Measurements from ENCODE around the gene KHDRBS2. TPM values are rescaled to one million over a fixed set of nuclear protein-coding genes. Genes with fewer than 3 reads are reported as not detected.

The KHDRBS2 gene
- total and polyA plus RNA-seq, 2 of the 4 experiments (the other 2 are of a cell fraction): not detected

GRCh38 chr6:62103186-62103859 lies 182.7 kb downstream of the KHDRBS2 start:
- H2BK15ac ChIP-seq (ENCODE audit: low read depth, low read length): no peak overlapping the region
- in situ Hi-C loops (cut with MboI; ENCODE audit: low sequenced_read_pairs): no loop called here
- DNase-seq: no peak
- ChIA-PET CTCF (no interaction called here), POLR2A (ENCODE audit: unreplicated experiment) (no interaction called here)
- H3K79me1 ChIP-seq (ENCODE audit: low read depth in 1 of 2, low read length in 2 of 2): no peaks in the 10 kb centered on the region
- H3K23ac ChIP-seq (ENCODE audit: low read depth, low read length): no peak overlapping the region
- H2BK20ac ChIP-seq (ENCODE audit: low read depth, low read length): no peak overlapping the region
- no peaks in the 10 kb centered on the region for H3K9me1 ChIP-seq (ENCODE audit: insufficient read depth, low read length)
- BruUV-seq (replicated peaks): no TSS peak
- peaks cover 8% of the 10 kb centered on the region for H3K9me3 ChIP-seq (ENCODE audit: control insufficient read depth, insufficient read depth, low read length)
- intact Hi-C loops (cut with micrococcal nuclease): no loop called here
- no peak overlapping the region for H2AFZ ChIP-seq (replicated peaks; ENCODE audit: low read length, poor library complexity)
- no peak overlapping the region for H2AK9ac ChIP-seq (replicated peaks; ENCODE audit: low read depth, low read length, poor library complexity)
- no peaks in the 10 kb centered on the region for H4K20me1 ChIP-seq (ENCODE audit: insufficient read depth, low read length)
- H4K8ac ChIP-seq (ENCODE audit: low read depth in 2 of 2, low read length in 2 of 2): no peak overlapping the region
- no peaks in the 10 kb centered on the region for H3K4me1 ChIP-seq (ENCODE audit: control insufficient read depth, insufficient read depth, low read length)
- no peak overlapping the region for H4K91ac ChIP-seq (ENCODE audit: insufficient read depth, low read depth, low read length)
- no peak overlapping the region for H2AK5ac ChIP-seq (ENCODE audit: low read depth, low read length)
- H3K4me2 ChIP-seq (ENCODE audit: low read depth, low read length): no peak overlapping the region
- no peak overlapping the region for H2BK5ac ChIP-seq (ENCODE audit: low read depth, low read length, poor library complexity, severe bottlenecking)
- H3K18ac ChIP-seq (ENCODE audit: low read depth, low read length): no peak overlapping the region
- TF ChIP-seq MAFK (IDR thresholded peaks at IDR 0.05; ENCODE audit: low read depth, low read length) (no peak), RCOR1 (IDR thresholded peaks at IDR 0.05; ENCODE audit: insufficient replicate concordance, low read length) (no peak), RFX5 (IDR thresholded peaks at IDR 0.05; ENCODE audit: low read depth, low read length) (no peak)
- TF ChIP-seq, protein P1, sequence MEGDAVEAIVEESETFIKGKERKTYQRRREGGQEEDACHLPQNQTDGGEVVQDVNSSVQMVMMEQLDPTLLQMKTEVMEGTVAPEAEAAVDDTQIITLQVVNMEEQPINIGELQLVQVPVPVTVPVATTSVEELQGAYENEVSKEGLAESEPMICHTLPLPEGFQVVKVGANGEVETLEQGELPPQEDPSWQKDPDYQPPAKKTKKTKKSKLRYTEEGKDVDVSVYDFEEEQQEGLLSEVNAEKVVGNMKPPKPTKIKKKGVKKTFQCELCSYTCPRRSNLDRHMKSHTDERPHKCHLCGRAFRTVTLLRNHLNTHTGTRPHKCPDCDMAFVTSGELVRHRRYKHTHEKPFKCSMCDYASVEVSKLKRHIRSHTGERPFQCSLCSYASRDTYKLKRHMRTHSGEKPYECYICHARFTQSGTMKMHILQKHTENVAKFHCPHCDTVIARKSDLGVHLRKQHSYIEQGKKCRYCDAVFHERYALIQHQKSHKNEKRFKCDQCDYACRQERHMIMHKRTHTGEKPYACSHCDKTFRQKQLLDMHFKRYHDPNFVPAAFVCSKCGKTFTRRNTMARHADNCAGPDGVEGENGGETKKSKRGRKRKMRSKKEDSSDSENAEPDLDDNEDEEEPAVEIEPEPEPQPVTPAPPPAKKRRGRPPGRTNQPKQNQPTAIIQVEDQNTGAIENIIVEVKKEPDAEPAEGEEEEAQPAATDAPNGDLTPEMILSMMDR (conservative IDR thresholded peaks at IDR 0.05; ENCODE audit: low read depth, low read length): no peak
- no peak overlapping the region for H3K9ac ChIP-seq (ENCODE audit: low read depth, low read length)
- H3K27ac ChIP-seq (ENCODE audit: insufficient read depth, low read length): no peak overlapping the region
- H3K14ac ChIP-seq (replicated peaks; ENCODE audit: low read depth, low read length): no peak overlapping the region
- H3K56ac ChIP-seq (ENCODE audit: extremely low read depth, insufficient read depth, low read length): no peak overlapping the region
- no peaks in the 10 kb centered on the region for H3K36me3 ChIP-seq (ENCODE audit: control insufficient read depth, insufficient read depth, low read length)
- no peak overlapping the region for H3K4me3 ChIP-seq (ENCODE audit: insufficient read depth, low read depth, low read length)
- H3K4ac ChIP-seq (ENCODE audit: low read depth, low read length): no peak overlapping the region
- dilution Hi-C loops (cut with HindIII; ENCODE audit: low sequenced_read_pairs, unreplicated experiment): no loop called here
- no peak overlapping the region for H4K5ac ChIP-seq (ENCODE audit: low read depth, low read length)
- H3K27me3 ChIP-seq (ENCODE audit: control insufficient read depth, insufficient read depth, low read length): no peaks in the 10 kb centered on the region
- no peak for ATAC-seq (ENCODE audit: low read depth)
- H2BK120ac ChIP-seq (ENCODE audit: low read depth, low read length): no peak overlapping the region
- WGBS, 2 experiments (ENCODE audit: extremely low coverage in 2 of 2, insufficient read length in 1 of 2): 100% methylated on average over 1 of the region's 8 CpGs; no CpG with 5 or more reads in 1 of the 2 experiments

All from IMR-90 (cell line).